Uterus (tissue), 2 donors: ENCODE results near the gene CCSER1.

ENCODE experiments used
- CTCF ChIP-seq, 4 experiments: fragments of 200-600 bp in 2 of 4; fragments of 450-650 bp in 2 of 4; sonication (generic) in 2 of 4; IDR thresholded peaks; one replicate each; pipeline ENCODE4 v1.5.1; 2016 to 2019; ENCODE audit warnings: antibody characterized with exemption in 4 of 4, mild to moderate bottlenecking in 2 of 4, moderate library complexity in 1 of 4
- POLR2A ChIP-seq, 2 donors: fragments of 450-650 bp; IDR thresholded peaks; one replicate each; pipeline ENCODE4 v1.6.1; 2016; ENCODE audit warnings: antibody characterized with exemption in 2 of 2, mild to moderate bottlenecking in 1 of 2, moderate library complexity in 1 of 2

GRCh38 chr4:90641861-90642599 is 514.8 kb downstream of the CCSER1 start:
- no peak for TF ChIP-seq CTCF (IDR thresholded peaks at IDR 0.05)
- TF ChIP-seq POLR2A (IDR thresholded peaks at IDR 0.05), result no peak
